ENCODE results near the gene GGT6. TPM values are rescaled to one million over a fixed set of nuclear protein-coding genes. Genes with fewer than 3 reads are reported as not detected.

Gene GGT6
- total RNA-seq, 1 donor from 2014 or later, result not detected

- no peak for DNase-seq (ENCODE audit: low read depth)
- Histone ChIP-seq H3K9me3 (ENCODE audit: insufficient read depth, low read depth, low read length) (no peaks in the 10 kb centered on the region), H3K9ac (ENCODE audit: low read length) (no peak overlapping the region), H3K36me3 (ENCODE audit: insufficient read depth, low read length) (no peaks in the 10 kb centered on the region), H3K27me3 (ENCODE audit: insufficient read depth, low read length) (no peaks in the 10 kb centered on the region), H2AFZ (ENCODE audit: low read depth, low read length) (no peak overlapping the region), H4K20me1 (ENCODE audit: insufficient read depth, low read length) (no peaks in the 10 kb centered on the region), H3K4me1 (ENCODE audit: insufficient read depth, low read length) (peaks cover 8% of the 10 kb centered on the region), H3K79me2 (ENCODE audit: insufficient read depth, low read length) (no peaks in the 10 kb centered on the region), H3K27ac (ENCODE audit: low read depth, low read length) (no peak overlapping the region), H3K4me2 (ENCODE audit: low read length) (no peak overlapping the region), H3K4me3 (ENCODE audit: insufficient read depth, low read depth, low read length) (no peak overlapping the region)
- Mint-ChIP-seq H3K36me3 (ENCODE audit: low read depth, unreplicated experiment) (peaks cover 6% of the 10 kb centered on the region), H3K4me3 (ENCODE audit: unreplicated experiment) (no peak overlapping the region), H3K9me3 (ENCODE audit: unreplicated experiment) (peaks cover 8% of the 10 kb centered on the region), H3K27ac (ENCODE audit: unreplicated experiment) (no peak overlapping the region), H3K4me1 (ENCODE audit: low read depth, unreplicated experiment) (no peaks in the 10 kb centered on the region), H3K27me3 (ENCODE audit: low read depth, unreplicated experiment) (peaks cover 35% of the 10 kb centered on the region)
- FAIRE-seq, result no peak
- no peak for TF ChIP-seq CTCF (IDR thresholded peaks at IDR 0.05; ENCODE audit: insufficient read depth, low read depth, low read length)
- no peak for TF ChIP-seq EZH2 (IDR thresholded peaks at IDR 0.05; ENCODE audit: insufficient read depth, low read length)
Observed at GRCh38 chr17:4513113-4514032, 47.0 kb downstream of the GGT6 start.

- FAIRE-seq (no peak), DNase-seq (ENCODE audit: low read depth) (no peak)
- no peaks in the 10 kb centered on the region for H3K9me3 ChIP-seq (ENCODE audit: insufficient read depth, low read depth, low read length)
- H3K79me2 ChIP-seq (ENCODE audit: insufficient read depth, low read length), result no peaks in the 10 kb centered on the region
- no peak overlapping the region for H2AFZ ChIP-seq (ENCODE audit: low read depth, low read length)
- H3K27ac Mint-ChIP-seq (ENCODE audit: unreplicated experiment), result no peak overlapping the region
- H3K27me3 ChIP-seq (ENCODE audit: insufficient read depth, low read length), result no peaks in the 10 kb centered on the region
- H3K27me3 Mint-ChIP-seq (ENCODE audit: low read depth, unreplicated experiment), result peaks cover 39% of the 10 kb centered on the region
- H3K9ac ChIP-seq (ENCODE audit: low read length), result no peak overlapping the region
- no peak overlapping the region for H3K4me3 ChIP-seq (ENCODE audit: insufficient read depth, low read depth, low read length)
- no peak overlapping the region for H3K4me3 Mint-ChIP-seq (ENCODE audit: unreplicated experiment)
- H3K4me2 ChIP-seq (ENCODE audit: low read length), result no peak overlapping the region
- H4K20me1 ChIP-seq (ENCODE audit: insufficient read depth, low read length), result no peaks in the 10 kb centered on the region
- TF ChIP-seq EZH2 (IDR thresholded peaks at IDR 0.05; ENCODE audit: insufficient read depth, low read length), result no peak
- TF ChIP-seq CTCF (IDR thresholded peaks at IDR 0.05; ENCODE audit: insufficient read depth, low read depth, low read length), result no peak
- no peaks in the 10 kb centered on the region for H3K4me1 Mint-ChIP-seq (ENCODE audit: low read depth, unreplicated experiment)
- H3K4me1 ChIP-seq (ENCODE audit: insufficient read depth, low read length), result peaks cover 8% of the 10 kb centered on the region
- peaks cover 8% of the 10 kb centered on the region for H3K9me3 Mint-ChIP-seq (ENCODE audit: unreplicated experiment)
- peaks cover 6% of the 10 kb centered on the region for H3K36me3 Mint-ChIP-seq (ENCODE audit: low read depth, unreplicated experiment)
- H3K27ac ChIP-seq (ENCODE audit: low read depth, low read length), result no peak overlapping the region
- H3K36me3 ChIP-seq (ENCODE audit: insufficient read depth, low read length), result no peaks in the 10 kb centered on the region
Observed at GRCh38 chr17:4512156-4513112, 47.9 kb downstream of the GGT6 start.

Data from astrocyte (in vitro differentiated cells and primary cell).